ENCODE measurements around the gene BANK1.

DNA sequence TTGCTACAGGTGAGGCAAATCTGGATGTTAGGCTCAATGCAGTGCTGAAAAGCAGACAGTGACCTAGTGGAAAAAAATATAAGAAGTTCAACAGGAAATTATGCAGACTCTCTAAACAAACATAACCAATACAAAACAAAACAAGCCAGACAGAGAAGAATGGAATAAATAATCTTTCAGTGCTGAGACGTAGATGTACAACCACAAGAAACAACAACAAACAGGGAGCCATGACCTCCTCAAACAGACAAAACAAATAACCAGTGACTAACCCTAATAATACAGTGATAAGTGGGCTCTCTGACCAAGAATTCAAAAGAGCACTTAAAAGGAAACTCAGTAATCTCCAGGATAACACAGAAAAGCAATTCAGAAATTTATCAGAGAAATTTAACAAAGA is 315.5 kb downstream of the BANK1 start:
- TF ChIP-seq EZH2 (IDR thresholded peaks at IDR 0.05) (no peak), POLR2AphosphoS5 (IDR thresholded peaks at IDR 0.05; ENCODE audit: borderline replicate concordance, low read depth, low read length) (no peak), FOXP2 (optimal IDR thresholded peaks at IDR 0.05; ENCODE audit: control extremely low read depth, extremely low read length, insufficient read depth) (no peak)

Measured in SK-N-MC (cell line).